ACC112 (cell line): ENCODE measurements around the gene UBAP2.
"Not testable (repeated sequence)": the region's sequence is repeated elsewhere in the genome, so short reads cannot be mapped to it uniquely, and the experiment has no call there.

ENCODE experiments used
- H2AFZ ChIP-seq: fragments of 200-600 bp; sonication (generic); one replicate; pipeline ENCODE4 v1.6.0; 2017; ENCODE audit warnings: antibody characterized with exemption, low read length; ENCODE audit not compliant: unreplicated experiment
- H3K27ac ChIP-seq: fragments of 200-600 bp; sonication (generic); 2 replicates; pipeline ENCODE4 v1.5.1; 2014; ENCODE audit warnings: low read depth, mild to moderate bottlenecking, antibody characterized with exemption, low read length, moderate library complexity
- H3K27me3 ChIP-seq: fragments of 200-600 bp; sonication (generic); 2 replicates; pipeline ENCODE4 v1.6.1; 2014; ENCODE audit warnings: mild to moderate bottlenecking, antibody characterized with exemption, low read length, moderate library complexity, mixed read lengths; ENCODE audit not compliant: insufficient read depth
- H3K36me3 ChIP-seq: fragments of 200-600 bp; sonication (generic); 2 replicates; pipeline ENCODE4 v1.6.1; 2016; ENCODE audit warnings: mild to moderate bottlenecking, antibody characterized with exemption, low read length, moderate library complexity, mixed read lengths; ENCODE audit not compliant: insufficient read depth
- H3K4me1 ChIP-seq: fragments of 200-600 bp; sonication (generic); one replicate; pipeline ENCODE4 v1.6.1; 2016; ENCODE audit warnings: low read length, mixed read lengths; ENCODE audit not compliant: insufficient read depth, unreplicated experiment, control insufficient read depth
- H3K4me3 ChIP-seq: fragments of 200-600 bp; sonication (generic); 2 replicates; pipeline ENCODE4 v1.5.1; 2014; ENCODE audit warnings: mild to moderate bottlenecking, low read depth, low read length
- H3K79me2 ChIP-seq: fragments of 200-600 bp; sonication (generic); one replicate; pipeline ENCODE4 v1.6.0; 2016; ENCODE audit warnings: low read length; ENCODE audit not compliant: control insufficient read depth, unreplicated experiment, insufficient read depth

UBAP2 gene

DNA sequence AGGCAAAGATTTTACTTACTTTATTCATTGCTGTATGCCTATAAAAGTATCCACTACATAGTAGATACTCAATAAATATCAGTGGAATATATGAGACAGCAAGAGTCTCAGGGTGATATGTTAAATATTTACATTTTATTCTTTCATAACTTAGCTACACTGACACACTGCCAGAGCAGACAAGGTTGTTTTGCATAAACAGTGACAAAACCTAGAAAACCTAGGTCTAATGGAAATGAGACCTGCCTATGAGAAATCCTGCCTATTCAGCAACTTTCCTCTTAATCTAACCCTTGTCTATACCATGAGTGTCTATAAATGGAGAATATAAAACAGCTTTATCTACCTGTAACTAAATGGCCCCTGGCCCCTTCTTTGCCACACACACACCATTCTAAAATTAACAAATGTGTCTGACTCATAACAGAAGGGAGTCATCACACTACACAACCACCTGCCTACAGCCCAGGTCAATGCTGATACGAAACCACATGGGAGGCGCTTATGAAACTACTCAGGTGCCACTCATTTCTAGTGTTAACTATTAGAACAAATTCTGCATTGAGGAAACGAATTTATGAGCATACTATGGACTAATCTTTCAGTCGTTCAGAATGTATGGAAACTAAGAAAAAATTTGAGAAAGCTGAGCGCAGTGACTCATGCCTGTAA is 60.3 kb downstream of the UBAP2 start:
- Histone ChIP-seq H2AFZ (no peak overlapping the region), H3K27ac (no peak overlapping the region), H3K4me1 (no peaks in the 10 kb centered on the region), H3K4me3 (no peak overlapping the region), H3K36me3 (peaks cover 14% of the 10 kb centered on the region; the same call in 1 of the 2 replicates), H3K79me2 (peaks cover 6% of the 10 kb centered on the region), H3K27me3 (no peaks in the 10 kb centered on the region)

DNA sequence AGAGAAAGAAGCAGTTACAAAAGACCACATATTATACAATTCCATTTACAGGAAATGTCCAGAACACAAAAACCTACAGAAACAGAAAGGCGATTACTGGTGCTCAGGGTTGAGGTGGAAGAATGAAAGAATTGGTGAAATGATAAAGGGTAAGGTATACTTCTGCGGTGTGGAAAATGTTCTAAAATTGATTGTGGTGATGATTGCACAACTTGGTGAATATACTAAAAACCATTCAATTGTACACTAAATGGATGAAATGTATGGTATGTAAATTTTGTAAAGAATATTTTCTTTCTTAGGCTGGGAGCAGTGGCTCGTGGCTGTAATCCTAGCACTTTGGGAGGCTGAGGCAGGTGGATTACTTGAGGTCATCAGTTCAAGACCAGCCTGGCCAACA is 72.3 kb downstream of the UBAP2 start:
- no peak overlapping the region for H3K27ac ChIP-seq

DNA sequence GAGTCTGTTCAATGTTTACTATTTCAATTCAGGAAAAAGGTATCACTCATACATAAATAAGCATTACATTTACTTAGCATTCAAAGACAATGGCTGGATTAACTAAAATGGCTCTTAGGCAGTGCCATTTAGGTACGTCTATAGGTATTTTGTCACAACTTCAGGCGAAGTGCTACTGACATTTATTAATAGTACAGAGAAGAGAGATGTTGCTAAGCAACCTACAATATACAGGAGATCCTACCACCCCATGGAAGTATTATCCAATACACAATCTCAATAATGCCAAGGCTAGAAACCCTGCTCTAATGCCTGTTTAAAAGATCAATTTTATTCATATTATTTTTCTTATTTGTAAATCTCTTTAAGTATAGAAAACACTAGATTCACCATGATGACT is 76.0 kb downstream of the UBAP2 start:
- H3K27me3 ChIP-seq: no peaks in the 10 kb centered on the region
- H3K36me3 ChIP-seq: peaks cover 28% of the 10 kb centered on the region
- H3K27ac ChIP-seq: no peak overlapping the region
- H3K4me1 ChIP-seq: no peaks in the 10 kb centered on the region
- H3K4me3 ChIP-seq: no peak overlapping the region
- H3K79me2 ChIP-seq: no peaks in the 10 kb centered on the region
- H2AFZ ChIP-seq: no peak overlapping the region

More for the DNA sequence above, 72.3 kb downstream of the UBAP2 start:
- H2AFZ ChIP-seq: no peak overlapping the region
- H3K27me3 ChIP-seq: no peaks in the 10 kb centered on the region
- H3K36me3 ChIP-seq: peaks cover 23% of the 10 kb centered on the region
- H3K4me3 ChIP-seq: no peak overlapping the region
- no peaks in the 10 kb centered on the region for H3K79me2 ChIP-seq
- H3K4me1 ChIP-seq: no peaks in the 10 kb centered on the region

DNA sequence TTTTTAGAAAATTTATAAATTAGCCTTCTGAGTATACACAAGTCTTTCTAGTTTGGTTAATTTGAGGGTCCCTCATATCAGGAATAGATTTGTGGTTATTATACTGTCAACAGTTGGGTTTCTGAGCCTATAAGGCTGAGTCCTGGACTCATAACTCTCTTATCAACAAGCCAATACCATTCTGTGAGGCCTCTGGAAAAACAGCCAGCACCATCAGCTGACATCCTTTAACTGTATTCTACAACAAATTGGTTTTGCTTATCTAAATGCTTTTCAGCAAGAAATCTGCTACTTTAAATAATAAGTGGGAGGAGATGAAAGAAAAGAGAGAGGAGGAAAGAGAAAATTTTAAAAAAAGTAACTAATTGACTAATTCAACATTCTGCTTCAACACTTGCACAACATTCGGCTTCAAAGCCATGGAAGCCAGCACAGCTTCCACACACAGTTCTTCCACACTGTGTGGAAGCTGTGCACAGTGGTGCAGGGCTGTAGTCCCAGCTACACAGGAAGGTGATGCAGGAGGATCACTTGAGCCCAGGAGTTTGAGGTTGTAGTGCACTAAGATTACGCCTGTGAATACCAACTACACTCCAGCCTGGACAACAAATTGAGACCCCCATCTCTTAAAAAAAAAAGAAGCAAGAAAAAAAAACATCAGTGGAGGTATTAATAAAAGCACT is 84.5 kb downstream of the UBAP2 start:
- Histone ChIP-seq H3K36me3 (peaks cover 9% of the 10 kb centered on the region), H3K4me3 (no peak overlapping the region)

DNA sequence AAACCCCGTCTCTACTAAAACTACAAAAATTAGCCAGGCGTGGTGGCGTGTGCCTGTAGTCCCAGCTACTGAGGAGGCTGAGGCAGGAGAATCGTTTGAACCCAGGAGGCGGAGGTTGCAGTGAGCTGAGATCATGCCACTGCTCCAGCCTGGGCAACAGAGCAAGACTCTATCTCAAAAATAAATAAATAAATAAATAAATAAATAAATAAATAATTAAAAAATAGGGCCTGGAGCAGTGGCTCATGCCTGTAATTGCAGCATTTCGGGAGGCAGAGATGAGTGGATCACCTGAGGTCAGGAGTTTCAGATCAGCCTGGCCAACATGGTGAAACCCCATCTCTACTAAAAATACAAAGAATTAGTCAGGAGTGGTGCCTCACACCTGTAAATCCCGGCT is 86.2 kb downstream of the UBAP2 start:
- peaks cover 12% of the 10 kb centered on the region for H3K36me3 ChIP-seq
- not testable (repeated sequence) for H3K4me1 ChIP-seq, H3K79me2 ChIP-seq, H3K27me3 ChIP-seq, H3K27ac ChIP-seq, H3K4me3 ChIP-seq, H2AFZ ChIP-seq

More for the DNA sequence above, 84.5 kb downstream of the UBAP2 start:
- Histone ChIP-seq H3K27ac (no peak overlapping the region), H3K27me3 (no peaks in the 10 kb centered on the region), H3K4me1 (no peaks in the 10 kb centered on the region), H2AFZ (no peak overlapping the region), H3K79me2 (no peaks in the 10 kb centered on the region)

DNA sequence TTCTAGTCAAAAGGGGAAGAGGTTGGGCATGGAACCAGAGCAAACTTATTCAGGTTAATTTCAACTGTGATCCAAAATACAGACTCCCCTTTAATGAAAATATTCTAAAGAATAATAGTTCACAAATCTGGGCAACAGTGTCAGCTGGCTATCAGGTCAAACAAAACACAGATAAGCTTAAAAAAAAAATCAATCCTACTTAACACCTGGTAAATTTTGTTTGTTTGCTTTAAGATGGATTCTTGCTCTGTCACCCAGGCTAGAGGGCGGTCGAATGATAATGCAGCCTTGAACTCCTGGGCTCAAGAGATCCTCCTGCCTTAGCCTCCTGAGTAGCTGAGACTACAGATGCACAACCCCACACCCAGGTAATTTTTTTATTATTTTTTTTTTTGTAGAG is 89.0 kb downstream of the UBAP2 start:
- H3K27me3 ChIP-seq: no peaks in the 10 kb centered on the region

DNA sequence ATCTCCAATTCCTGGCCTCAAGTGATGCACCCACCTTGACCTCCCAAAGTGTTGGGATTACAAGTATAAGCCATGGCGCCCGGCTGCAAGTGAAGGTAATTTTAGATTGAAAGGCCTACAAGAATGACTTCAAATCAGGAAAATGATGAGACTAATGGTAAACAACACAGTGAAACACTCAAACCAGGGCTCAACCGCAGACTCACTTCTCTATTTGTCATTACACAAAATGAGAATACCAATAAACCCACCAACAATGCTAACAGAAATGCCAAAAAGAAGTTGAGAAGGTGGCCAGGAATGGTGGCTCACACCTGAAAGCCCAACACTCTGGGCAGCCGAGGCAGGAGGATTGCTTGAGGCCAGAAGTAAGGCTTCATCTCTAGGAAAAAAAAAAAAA is 92.1 kb downstream of the UBAP2 start:
- H3K79me2 ChIP-seq: no peaks in the 10 kb centered on the region
- H3K4me3 ChIP-seq: no peak overlapping the region
- peaks cover 15% of the 10 kb centered on the region for H3K36me3 ChIP-seq
- no peak overlapping the region for H3K27ac ChIP-seq
- H3K4me1 ChIP-seq: no peaks in the 10 kb centered on the region
- H3K27me3 ChIP-seq: no peaks in the 10 kb centered on the region
- no peak overlapping the region for H2AFZ ChIP-seq

More for the DNA sequence above, 89.0 kb downstream of the UBAP2 start:
- no peak overlapping the region for H3K27ac ChIP-seq
- peaks cover 13% of the 10 kb centered on the region for H3K36me3 ChIP-seq
- no peaks in the 10 kb centered on the region for H3K4me1 ChIP-seq
- no peak overlapping the region for H3K4me3 ChIP-seq
- H3K79me2 ChIP-seq: no peaks in the 10 kb centered on the region
- H2AFZ ChIP-seq: no peak overlapping the region

DNA sequence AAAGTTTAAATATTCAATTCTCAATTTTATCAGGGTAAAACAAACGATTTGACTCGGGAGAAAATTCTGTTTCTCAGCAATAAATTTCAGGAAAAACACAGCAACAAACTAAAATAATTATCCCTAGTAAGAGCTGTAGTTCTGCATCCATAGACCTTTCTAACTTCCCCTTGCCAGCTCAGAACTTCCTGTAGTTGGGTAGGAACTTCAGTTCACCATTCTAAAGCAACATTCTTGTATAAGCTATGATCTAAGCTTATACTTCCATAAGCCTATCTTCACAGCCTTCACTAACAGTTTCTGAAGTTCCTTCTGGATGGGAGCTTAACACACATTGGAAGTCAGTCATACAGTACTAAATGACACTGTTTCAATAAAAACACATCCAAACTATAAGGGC is 96.6 kb downstream of the UBAP2 start:
- H3K79me2 ChIP-seq: peaks cover 4% of the 10 kb centered on the region
- H2AFZ ChIP-seq: no peak overlapping the region
- peaks cover 13% of the 10 kb centered on the region for H3K4me1 ChIP-seq
- peaks cover 11% of the 10 kb centered on the region; the same call in 1 of the 2 replicates for H3K36me3 ChIP-seq
- no peak overlapping the region for H3K4me3 ChIP-seq
- H3K27me3 ChIP-seq: no peaks in the 10 kb centered on the region
- H3K27ac ChIP-seq: no peak overlapping the region

DNA sequence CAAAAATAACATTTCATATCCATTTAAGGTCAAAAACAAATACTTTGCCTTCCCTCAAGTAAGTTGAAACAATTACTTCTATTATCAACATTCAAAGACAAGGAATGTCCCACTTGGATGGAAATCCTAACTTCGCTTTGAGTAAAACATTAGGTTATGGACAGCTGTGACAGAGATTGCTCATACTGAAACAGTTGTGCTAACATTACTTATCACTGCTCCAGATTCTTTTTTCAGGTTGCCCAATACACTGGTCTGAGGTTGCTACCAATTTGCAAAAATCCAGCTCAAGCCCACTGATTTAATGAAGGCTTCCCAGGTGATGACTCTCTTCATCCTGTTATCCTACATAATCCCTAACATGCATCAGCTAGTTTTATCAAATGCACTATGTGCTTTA is 98.3 kb downstream of the UBAP2 start:
- Histone ChIP-seq H3K4me1 (peaks cover 22% of the 10 kb centered on the region), H3K79me2 (peaks cover 6% of the 10 kb centered on the region), H3K36me3 (peaks cover 11% of the 10 kb centered on the region; the same call in 1 of the 2 replicates), H3K27me3 (no peaks in the 10 kb centered on the region), H2AFZ (no peak overlapping the region), H3K4me3 (no peak overlapping the region), H3K27ac (no peak overlapping the region)

DNA sequence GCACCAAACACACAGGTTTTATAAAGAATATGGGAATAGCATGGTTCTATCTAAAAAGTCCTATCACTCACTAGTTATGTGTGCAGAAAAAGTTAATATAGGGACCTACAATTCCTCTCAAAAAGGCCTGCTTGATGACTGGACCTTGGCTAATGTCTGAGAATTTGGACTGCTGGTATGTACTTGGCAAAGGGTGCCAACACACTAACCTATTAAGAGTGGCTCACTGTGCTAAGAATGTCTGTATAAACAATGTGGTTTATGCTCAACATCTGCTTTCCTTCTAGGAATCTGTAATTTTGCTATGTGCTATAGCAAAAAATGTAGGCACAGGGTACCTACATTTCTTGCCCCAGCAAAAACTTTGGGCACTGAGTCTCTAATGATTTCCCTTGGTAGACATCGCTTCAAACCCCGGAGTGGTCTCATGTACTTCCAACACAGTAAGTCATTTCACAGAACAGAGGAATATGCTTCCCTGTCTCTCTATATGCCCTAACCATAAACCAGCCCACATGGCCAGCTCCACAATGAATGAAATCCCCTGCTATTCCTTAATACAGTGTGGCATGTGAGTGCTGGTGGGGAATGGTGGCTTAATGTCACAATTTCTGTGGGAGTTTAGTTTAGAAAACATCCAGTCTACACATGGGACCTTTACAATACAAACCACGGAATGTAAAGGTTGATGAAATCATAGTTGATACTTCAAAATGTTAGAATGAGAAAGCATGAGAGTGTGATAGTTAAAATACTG is 101.7 kb downstream of the UBAP2 start:
- peak overlapping the region; percentile 64 for H3K27ac ChIP-seq
- no peak overlapping the region for H2AFZ ChIP-seq
- no peaks in the 10 kb centered on the region for H3K27me3 ChIP-seq
- H3K36me3 ChIP-seq: peaks cover 24% of the 10 kb centered on the region
- H3K79me2 ChIP-seq: peaks cover 13% of the 10 kb centered on the region
- H3K4me3 ChIP-seq: no peak overlapping the region
- peaks cover 39% of the 10 kb centered on the region for H3K4me1 ChIP-seq
